Measurements from ENCODE around the gene CCDC91.

GRCh38 chr12:28570811-28571210, 380.6 kb downstream of the CCDC91 start:
- no peak for TF ChIP-seq SP1 (IDR thresholded peaks at IDR 0.05)
- TF ChIP-seq SUZ12 (IDR thresholded peaks at IDR 0.05) = no peak
- no peak for TF ChIP-seq ARNT (IDR thresholded peaks at IDR 0.05)
- no peak for TF ChIP-seq ZNF384 (IDR thresholded peaks at IDR 0.05)
- TF ChIP-seq FOXM1 (IDR thresholded peaks at IDR 0.05; ENCODE audit: borderline replicate concordance) = no peak
- no peak for TF ChIP-seq NFRKB (IDR thresholded peaks at IDR 0.05)
